Testis (tissue), 3 donors: ENCODE results near the gene EPB42. TPM values are rescaled to one million over a fixed set of nuclear protein-coding genes. Genes with fewer than 3 reads are reported as not detected.
"Not testable (repeated sequence)": the region's sequence is repeated elsewhere in the genome, so short reads cannot be mapped to it uniquely, and the experiment has no call there.

ENCODE experiments used
- DNase-seq: peaks from one replicate; pipeline ENCODE4 v3.0.0-alpha.2; 2019
- H3K27ac ChIP-seq, 2 donors: fragments of 200-600 bp; sonication (generic); one replicate each; pipeline ENCODE4 v1.5.1; 2019
- H3K27me3 ChIP-seq: fragments of 200-600 bp; sonication (generic); one replicate; pipeline ENCODE4 v1.5.1; 2019
- H3K36me3 ChIP-seq: fragments of 200-600 bp; sonication (generic); one replicate; pipeline ENCODE4 v1.5.1; 2017; ENCODE audit warnings: low read depth; ENCODE audit errors: missing control alignments
- H3K4me1 ChIP-seq: fragments of 200-600 bp; sonication (generic); one replicate; pipeline ENCODE4 v1.5.1; 2019
- H3K4me3 ChIP-seq, 2 donors: fragments of 200-600 bp; sonication (generic); one replicate each; pipeline ENCODE4 v1.5.1; 2017 to 2019
- H3K9me3 ChIP-seq: fragments of 200-600 bp; sonication (generic); one replicate; pipeline ENCODE4 v1.5.1; 2017
- POLR2A ChIP-seq: fragments of 450-650 bp; IDR thresholded peaks from one replicate; pipeline ENCODE4 v1.6.1; 2017; ENCODE audit warnings: antibody characterized with exemption, mild to moderate bottlenecking, moderate library complexity
- WGBS, 2 donors: methylation state at CpG; one replicate each; pipeline ENCODE4 v1.1.5; 2018; 5-methylcytosine and 5-hydroxymethylcytosine counted together
- intact Hi-C: fragments of 100-400 bp; cut with DNase I; formaldehyde crosslinking; loops from one replicate; pipeline ENCODE4 v1.15.1; 2023; ENCODE audit warnings: low total_unique reads
- polyA plus RNA-seq: library from polyadenylated mRNA; stranded (reverse); fragments of 350-450 nt; fragmentation: Illumina TruSeq; extraction: RNeasy Lipid Tissue Mini Kit (QIAGEN cat#74804); gene quantifications from one replicate; pipeline ENCODE4 v1.2.3, GENCODE V29; 2014; ENCODE audit warnings: low read depth, low replicate concordance; ENCODE audit not compliant: insufficient read depth
- total RNA-seq, 2 donors: library from RNA; depleted of rRNA; stranded (reverse); fragments of >200 nt; gene quantifications; one replicate each; pipeline ENCODE4 v1.2.3, GENCODE V29; 2016
- TF ChIP-seq, protein P1 (sequence below), 3 experiments: fragments of 450-650 bp in 2 of 3; fragments of 200-600 bp in 1 of 3; sonication (generic) in 1 of 3; IDR thresholded peaks; one replicate each; pipeline ENCODE4 v1.5.1; 2016 to 2019; ENCODE audit warnings: antibody characterized with exemption in 3 of 3, mild to moderate bottlenecking in 2 of 3, moderate library complexity in 1 of 3

Gene EPB42
- total and polyA plus RNA-seq, 3 donors from 2014 or later = 3.6 to 7.5 (median 6.8) TPM

DNA sequence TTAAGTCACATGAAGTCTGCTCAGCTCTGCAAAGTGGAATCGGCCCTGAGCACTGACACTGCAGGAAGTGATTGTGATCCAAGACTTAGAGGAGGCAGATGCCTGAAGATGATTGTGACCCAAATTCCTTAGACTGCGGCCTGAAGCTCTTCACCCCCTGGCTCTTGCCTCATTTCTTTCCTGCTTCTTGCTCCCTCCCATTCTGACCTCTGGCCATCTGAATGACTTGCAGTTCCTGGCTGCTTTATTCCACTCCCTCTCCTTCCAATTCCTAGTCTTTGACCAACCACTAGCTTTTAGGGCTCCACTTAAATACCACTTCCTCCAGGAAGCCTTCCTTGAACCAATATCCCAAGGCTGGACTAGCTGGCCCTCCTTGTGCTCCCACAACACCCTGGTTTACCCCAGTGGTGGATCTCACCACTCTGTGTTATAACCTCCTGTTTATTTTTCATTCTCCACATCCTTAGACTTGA is 9.9 kb upstream of the EPB42 start:
- no peaks in the 10 kb centered on the region for H3K36me3 ChIP-seq
- no peak overlapping the region for H3K4me3 ChIP-seq
- intact Hi-C loops = no loop called here
- peak; percentile 26 for DNase-seq
- H3K4me1 ChIP-seq = peaks cover 5% of the 10 kb centered on the region
- 33 to 44% methylated on average over 2 of the region's 2 CpGs for WGBS, 2 donors
- TF ChIP-seq, protein P1, sequence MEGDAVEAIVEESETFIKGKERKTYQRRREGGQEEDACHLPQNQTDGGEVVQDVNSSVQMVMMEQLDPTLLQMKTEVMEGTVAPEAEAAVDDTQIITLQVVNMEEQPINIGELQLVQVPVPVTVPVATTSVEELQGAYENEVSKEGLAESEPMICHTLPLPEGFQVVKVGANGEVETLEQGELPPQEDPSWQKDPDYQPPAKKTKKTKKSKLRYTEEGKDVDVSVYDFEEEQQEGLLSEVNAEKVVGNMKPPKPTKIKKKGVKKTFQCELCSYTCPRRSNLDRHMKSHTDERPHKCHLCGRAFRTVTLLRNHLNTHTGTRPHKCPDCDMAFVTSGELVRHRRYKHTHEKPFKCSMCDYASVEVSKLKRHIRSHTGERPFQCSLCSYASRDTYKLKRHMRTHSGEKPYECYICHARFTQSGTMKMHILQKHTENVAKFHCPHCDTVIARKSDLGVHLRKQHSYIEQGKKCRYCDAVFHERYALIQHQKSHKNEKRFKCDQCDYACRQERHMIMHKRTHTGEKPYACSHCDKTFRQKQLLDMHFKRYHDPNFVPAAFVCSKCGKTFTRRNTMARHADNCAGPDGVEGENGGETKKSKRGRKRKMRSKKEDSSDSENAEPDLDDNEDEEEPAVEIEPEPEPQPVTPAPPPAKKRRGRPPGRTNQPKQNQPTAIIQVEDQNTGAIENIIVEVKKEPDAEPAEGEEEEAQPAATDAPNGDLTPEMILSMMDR (IDR thresholded peaks at IDR 0.05) = no peak
- no peak for TF ChIP-seq POLR2A
- peak overlapping the region in 1 of 2 donors; percentile 45 for H3K27ac ChIP-seq
- H3K9me3 ChIP-seq = no peaks in the 10 kb centered on the region
- no peaks in the 10 kb centered on the region for H3K27me3 ChIP-seq

DNA sequence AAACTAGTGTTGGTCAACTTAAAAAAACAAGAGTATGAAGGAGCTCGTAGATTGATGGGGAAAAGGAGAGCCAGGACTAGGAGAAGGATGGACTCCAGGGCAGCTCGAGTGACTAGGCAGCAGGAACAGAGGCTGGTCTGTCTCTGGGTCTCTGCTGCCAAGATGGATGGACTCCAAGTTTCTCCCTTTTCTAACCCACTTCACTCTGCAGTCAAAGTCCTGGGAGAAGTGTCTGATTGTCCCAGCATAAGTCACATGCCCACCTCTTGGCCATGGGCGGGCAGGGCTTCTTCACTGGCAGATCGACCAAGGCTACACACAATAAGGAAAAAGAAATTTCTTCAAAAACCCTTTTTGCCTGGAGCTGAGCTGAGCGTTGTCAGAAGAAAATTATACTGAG is 9.2 kb upstream of the EPB42 start:
- H3K4me3 ChIP-seq = no peak overlapping the region
- no peaks in the 10 kb centered on the region for H3K36me3 ChIP-seq
- intact Hi-C loops = no loop called here
- DNase-seq = peak; percentile 65
- 52 to 70% methylated on average over 5 of the region's 5 CpGs for WGBS, 2 donors
- peaks cover 5% of the 10 kb centered on the region for H3K4me1 ChIP-seq
- TF ChIP-seq, protein P1 (IDR thresholded peaks at IDR 0.05) = no peak
- no peak for TF ChIP-seq POLR2A
- H3K27ac ChIP-seq = peak overlapping the region in 1 of 2 donors; percentile 5
- no peaks in the 10 kb centered on the region for H3K27me3 ChIP-seq
- no peaks in the 10 kb centered on the region for H3K9me3 ChIP-seq

DNA sequence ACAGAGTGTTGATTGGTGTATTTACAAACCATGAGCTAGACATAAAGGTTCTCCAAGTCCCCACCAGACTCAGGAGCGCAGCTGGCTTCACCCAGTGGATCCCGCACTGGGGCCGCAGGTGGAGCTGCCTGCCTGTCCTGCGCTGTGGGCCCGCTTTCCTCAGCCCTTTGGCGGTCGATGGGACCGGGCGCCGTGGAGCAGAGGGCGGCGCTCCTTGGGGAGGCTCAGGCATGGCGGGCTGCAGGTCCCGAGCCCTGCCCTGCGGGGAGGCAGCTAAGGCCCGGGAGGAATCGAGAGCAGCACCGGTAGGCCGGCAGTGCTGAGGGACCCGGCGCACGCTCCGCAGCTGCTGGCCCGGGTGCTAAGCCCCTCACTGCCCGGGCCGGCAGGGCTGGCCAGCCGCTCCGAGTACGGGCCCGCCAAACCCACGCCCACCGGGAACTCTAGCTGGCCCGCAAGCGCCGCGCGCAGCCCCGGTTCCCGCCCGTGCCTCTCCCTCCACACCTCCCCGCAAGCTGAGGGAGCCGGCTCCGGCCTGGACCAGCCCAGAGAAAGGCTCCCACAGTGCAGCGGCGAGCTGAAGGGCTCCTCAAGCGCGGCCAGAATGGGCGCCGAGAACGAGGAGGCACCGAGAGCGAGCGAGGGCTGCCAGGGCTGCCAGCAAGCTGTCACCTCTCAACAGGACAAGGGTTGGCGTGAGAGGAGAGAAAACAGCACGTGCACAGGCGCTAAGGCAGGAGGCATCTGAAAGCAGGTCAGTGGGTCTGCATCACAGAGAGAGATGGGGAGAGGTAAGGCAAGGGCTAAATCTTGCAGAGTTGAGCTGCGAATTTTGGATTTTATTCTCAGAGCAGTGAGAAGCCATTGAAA is 5.9 kb upstream of the EPB42 start:
- intact Hi-C loops = no loop called here
- TF ChIP-seq, protein P1 (IDR thresholded peaks at IDR 0.05) = no peak
- TF ChIP-seq POLR2A = no peak

DNA sequence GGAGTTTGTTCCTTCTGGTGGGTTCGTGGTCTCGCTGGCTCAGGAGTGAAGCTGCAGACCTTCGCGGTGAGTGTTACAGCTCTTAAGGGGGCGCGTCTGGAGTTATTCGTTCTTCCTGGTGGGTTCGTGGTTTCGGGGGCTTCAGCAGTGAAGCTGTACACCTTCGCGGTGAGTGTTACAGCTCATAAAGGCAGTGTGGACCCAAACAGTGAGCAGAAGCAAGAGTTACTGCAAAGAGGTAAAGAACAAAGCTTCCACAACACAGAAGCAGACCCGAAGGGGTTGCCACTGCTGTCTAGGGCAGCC is 5.1 kb upstream of the EPB42 start:
- DNase-seq = peak; percentile 64
- WGBS, 2 donors = 75 to 76% methylated on average over 12 of the region's 12 CpGs
- H3K4me1 ChIP-seq, intact Hi-C loops, H3K27me3 ChIP-seq, H3K27ac ChIP-seq, H3K36me3 ChIP-seq, H3K9me3 ChIP-seq: not testable (repeated sequence)
- H3K4me3 ChIP-seq = peak overlapping the region; percentile 45 to 50

More for the DNA sequence above, 5.9 kb upstream of the EPB42 start:
- 68 to 82% methylated on average over 29 to 52 of the region's 57 CpGs for WGBS, 2 donors
- Histone ChIP-seq H3K4me1 (peaks cover 5% of the 10 kb centered on the region), H3K27me3 (no peaks in the 10 kb centered on the region), H3K9me3 (no peaks in the 10 kb centered on the region), H3K36me3 (no peaks in the 10 kb centered on the region), H3K4me3 (peak overlapping the region; percentile 40 to 50), H3K27ac (no peak overlapping the region)
- DNase-seq = no peak

DNA sequence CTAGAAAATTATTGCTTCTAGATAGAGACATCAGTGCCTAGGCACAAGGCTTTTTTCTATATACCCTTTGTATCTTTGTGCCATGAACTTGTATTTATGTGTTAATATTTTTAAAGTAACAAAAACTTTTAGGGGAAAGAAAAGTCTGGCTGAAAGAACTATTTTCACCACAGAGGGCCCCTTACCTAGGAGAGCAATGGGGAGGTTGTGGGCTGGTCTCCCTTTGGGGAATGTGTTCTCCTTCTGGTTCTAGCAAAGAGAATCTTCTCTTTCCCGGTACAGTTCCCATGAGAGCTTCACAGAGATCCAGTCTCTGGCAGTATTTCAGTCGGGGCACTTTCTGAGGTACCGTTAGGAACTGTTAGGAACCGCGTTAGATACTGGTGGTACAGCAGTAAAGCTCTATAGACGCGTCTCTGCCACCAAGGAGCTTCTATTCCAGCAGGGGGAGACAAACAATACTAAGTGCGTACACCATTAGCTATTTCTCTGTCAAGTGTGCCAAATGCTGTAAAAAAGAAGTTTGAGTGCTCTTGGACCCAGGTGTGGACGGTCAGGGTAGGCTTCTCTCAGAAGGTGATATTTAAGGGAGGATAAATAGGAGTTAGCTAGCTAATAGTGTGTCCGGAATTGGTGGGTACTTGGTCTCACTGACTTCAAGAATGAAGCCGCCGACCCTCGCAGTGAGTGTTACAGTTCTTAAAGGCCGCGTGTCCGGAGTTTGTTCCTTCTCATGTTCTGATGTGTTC is 4.6 kb upstream of the EPB42 start:
- H3K27ac ChIP-seq = no peak overlapping the region
- intact Hi-C loops = no loop called here
- 36 to 37% methylated on average over 15 to 16 of the region's 16 CpGs for WGBS, 2 donors
- no peaks in the 10 kb centered on the region for H3K27me3 ChIP-seq
- H3K36me3 ChIP-seq = no peaks in the 10 kb centered on the region
- TF ChIP-seq, protein P1 (IDR thresholded peaks at IDR 0.05) = peak; percentile 43 to 57 (median 56)
- no peak for TF ChIP-seq POLR2A
- peaks cover 5% of the 10 kb centered on the region for H3K4me1 ChIP-seq
- peak; percentile 67 for DNase-seq
- H3K9me3 ChIP-seq = no peaks in the 10 kb centered on the region
- peak overlapping the region; percentile 45 to 50 for H3K4me3 ChIP-seq
